CD8-positive, alpha-beta memory T cell (primary cell): ENCODE results near the gene PQBP1. TPM values are rescaled to one million over a fixed set of nuclear protein-coding genes. Genes with fewer than 3 reads are reported as not detected.

Experiments used
- CTCF ChIA-PET: fragments of 350-600 bp; sonication (Branson Sonifier 250); formaldehyde crosslinking; loops from one replicate; lab custom pipeline; 2021; ENCODE audit warnings: antibody characterized with exemption; lab: Charles Lee
- POLR2A ChIA-PET: fragments of 350-600 bp; sonication (Branson Sonifier 250); formaldehyde crosslinking; loops from one replicate; lab custom pipeline; 2021; ENCODE audit warnings: antibody characterized with exemption; lab: Charles Lee
- DNase-seq, 5 donors: peaks; one replicate each; pipeline versions ENCODE4 v3.0.0 to v3.0.0-alpha.2; 2020 to 2022; ENCODE audit warnings: mixed read lengths in 1 of 5
- H3K27ac ChIP-seq: one replicate; pipeline ENCODE4 v1.7.0; 2013; ENCODE audit warnings: low read depth, mild to moderate bottlenecking, low read length, moderate library complexity
- H3K27me3 ChIP-seq: 2 replicates; pipeline ENCODE4 v1.7.0; 2013; ENCODE audit warnings: low read length, mild to moderate bottlenecking; ENCODE audit not compliant: insufficient read depth, poor library complexity, severe bottlenecking
- H3K36me3 ChIP-seq: 2 replicates; pipeline ENCODE4 v1.7.0; 2013; ENCODE audit warnings: mild to moderate bottlenecking, low read length, moderate library complexity; ENCODE audit not compliant: insufficient read depth
- H3K4me1 ChIP-seq: 2 replicates; pipeline ENCODE4 v1.7.0; 2013; ENCODE audit warnings: mild to moderate bottlenecking, low read length, moderate library complexity; ENCODE audit not compliant: insufficient read depth
- H3K4me3 ChIP-seq: 2 replicates; pipeline ENCODE4 v1.7.0; 2013; ENCODE audit warnings: mild to moderate bottlenecking, low read length
- H3K9me3 ChIP-seq: 2 replicates; pipeline ENCODE4 v1.7.0; 2013; ENCODE audit warnings: mild to moderate bottlenecking, low read length
- H3K27ac Mint-ChIP-seq, 8 donors: one replicate each; pipeline ENCODE4 v1.8.0; 2020 to 2021; ENCODE audit warnings: mixed read lengths in 8 of 8, mild to moderate bottlenecking in 6 of 8, inconsistent platforms in 3 of 8, moderate library complexity in 3 of 8
- H3K27me3 Mint-ChIP-seq, 2 donors: one replicate each; pipeline ENCODE4 v1.8.0; 2020 to 2021; ENCODE audit warnings: mixed read lengths in 2 of 2, mild to moderate bottlenecking in 1 of 2, moderate library complexity in 1 of 2
- H3K36me3 Mint-ChIP-seq, 3 donors: one replicate each; pipeline ENCODE4 v1.8.0; 2020 to 2021; ENCODE audit warnings: mixed read lengths in 3 of 3, inconsistent platforms in 1 of 3, mild to moderate bottlenecking in 1 of 3
- H3K4me1 Mint-ChIP-seq, 3 donors: one replicate each; pipeline ENCODE4 v1.8.0; 2020 to 2021; ENCODE audit warnings: mixed read lengths in 3 of 3, inconsistent platforms in 1 of 3, mild to moderate bottlenecking in 1 of 3
- H3K4me3 Mint-ChIP-seq, 7 donors: one replicate each; pipeline ENCODE4 v1.8.0; 2020 to 2021; ENCODE audit warnings: mixed read lengths in 7 of 7, mild to moderate bottlenecking in 6 of 7, moderate library complexity in 4 of 7, inconsistent platforms in 2 of 7
- H3K9me3 Mint-ChIP-seq, 5 donors: one replicate each; pipeline ENCODE4 v1.8.0; 2020 to 2022; ENCODE audit warnings: mixed read lengths in 5 of 5, mild to moderate bottlenecking in 3 of 5, moderate library complexity in 2 of 5, inconsistent platforms in 1 of 5
- polyA plus RNA-seq: library from polyadenylated mRNA; unstranded; fragments of 300-500 nt; fragmentation: Illumina TruSeq; gene quantifications from one replicate; pipeline ENCODE4 v1.2.3, GENCODE V29; 2021
- total RNA-seq, 2 experiments: library from RNA; stranded (reverse); gene quantifications; one replicate each; pipeline ENCODE4 v1.2.3, GENCODE V29; 2021

The PQBP1 gene
- total and polyA plus RNA-seq, 3 experiments from 2014 or later: 83.5 to 106 (median 101) TPM

- H3K27ac ChIP-seq: peak within 1 kb of the TSS; percentile 95
- H3K27me3 ChIP-seq: no peaks in the 10 kb centered on the region
- no peaks in the 10 kb centered on the region for H3K9me3 ChIP-seq
- peak within 1 kb of the TSS; percentile 94 for H3K4me3 ChIP-seq
- peaks cover 52% of the 10 kb centered on the region for H3K4me1 ChIP-seq
- Mint-ChIP-seq H3K4me1 (peaks cover 62 to 78% (median 66%) of the 10 kb centered on the region in 3 donors), H3K27me3 (peaks cover 0 to 3% of the 10 kb centered on the region in 2 donors), H3K27ac (peak within 1 kb of the TSS; percentile 74 to 97 (median 94)), H3K9me3 (peaks cover 0 to 3% (median 0%) of the 10 kb centered on the region in 5 donors), H3K4me3 (peak within 1 kb of the TSS; percentile 95 to 98 (median 96)), H3K36me3 (peaks cover 11 to 66% (median 16%) of the 10 kb centered on the region in 3 donors)
- peak; percentile 83 to 96 (median 93) for DNase-seq
- POLR2A ChIA-PET: interaction anchor here (0.8 to 2.4 kb wide), 4 partner anchors 17 to 39 kb away, joined by 3 to 10 read pairs (median 8); partner anchors contain the start of genes OTUD5, PQBP1 and TIMM17B
- peaks cover 32% of the 10 kb centered on the region for H3K36me3 ChIP-seq
- CTCF ChIA-PET: interaction anchor here (1.5 to 2.5 kb wide), 2 partner anchors 18 to 39 kb away, joined by 4 to 10 read pairs; partner anchors contain the start of gene OTUD5
These were observed 21.1 kb downstream of the PQBP1 start, which contains the start of gene PIM2 for GRCh38 chrX:48918643-48919340. Gene PIM2 (minus strand): TSS chrX:48919024. CDS start chrX:48918834, 190 bp downstream.

- ChIA-PET POLR2A (interaction anchor here (0.8 to 2.4 kb wide), 6 partner anchors 17 to 39 kb away, joined by 3 to 10 read pairs (median 6); partner anchors contain the start of genes OTUD5, PQBP1 and TIMM17B), CTCF (interaction anchor here (1.5 to 2.5 kb wide), 2 partner anchors 18 to 38 kb away, joined by 4 to 10 read pairs; partner anchors contain the start of gene OTUD5)
- peak in 1 of 5 donors; percentile 65 for DNase-seq
- Mint-ChIP-seq H3K36me3 (peaks cover 12 to 66% (median 15%) of the 10 kb centered on the region in 3 donors), H3K4me3 (peak overlapping the region; percentile 95 to 98 (median 96)), H3K27ac (peak overlapping the region; percentile 74 to 96 (median 93)), H3K9me3 (peaks cover 0 to 3% (median 0%) of the 10 kb centered on the region in 5 donors), H3K27me3 (peaks cover 0 to 6% of the 10 kb centered on the region in 2 donors), H3K4me1 (peaks cover 62 to 78% (median 66%) of the 10 kb centered on the region in 3 donors)
- H3K4me1 ChIP-seq: peaks cover 52% of the 10 kb centered on the region
- peaks cover 26% of the 10 kb centered on the region for H3K36me3 ChIP-seq
- peak overlapping the region; percentile 90 for H3K4me3 ChIP-seq
- H3K9me3 ChIP-seq: no peaks in the 10 kb centered on the region
- peak overlapping the region; percentile 95 for H3K27ac ChIP-seq
- H3K27me3 ChIP-seq: no peaks in the 10 kb centered on the region
These were observed 21.7 kb downstream of the PQBP1 start for GRCh38 chrX:48919360-48919841.

GRCh38 chrX:48919947-48920717 lies 22.4 kb downstream of the PQBP1 start:
- H3K4me3 ChIP-seq: peak overlapping the region; percentile 90
- Mint-ChIP-seq H3K9me3 (peaks cover 0 to 3% (median 0%) of the 10 kb centered on the region in 5 donors), H3K27ac (peak overlapping the region; percentile 85 to 96 (median 93)), H3K4me1 (peaks cover 58 to 74% (median 61%) of the 10 kb centered on the region in 3 donors), H3K4me3 (peak overlapping the region; percentile 95 to 98 (median 96)), H3K27me3 (peaks cover 0 to 6% of the 10 kb centered on the region in 2 donors), H3K36me3 (peaks cover 10 to 62% (median 12%) of the 10 kb centered on the region in 3 donors)
- ChIA-PET POLR2A (interaction anchor here (0.8 to 2.4 kb wide), 6 partner anchors 16 to 38 kb away, joined by 3 to 10 read pairs (median 6); partner anchors contain the start of genes OTUD5, PQBP1 and TIMM17B), CTCF (interaction anchor here (2.5 kb wide), 1 partner anchor 17 kb away, joined by 10 read pairs; no protein-coding TSS in a partner anchor)
- H3K9me3 ChIP-seq: no peaks in the 10 kb centered on the region
- DNase-seq: peak in 3 of 5 donors; percentile 50 to 65 (median 52)
- H3K4me1 ChIP-seq: peaks cover 46% of the 10 kb centered on the region
- peaks cover 19% of the 10 kb centered on the region for H3K36me3 ChIP-seq
- no peaks in the 10 kb centered on the region for H3K27me3 ChIP-seq
- H3K27ac ChIP-seq: peak overlapping the region; percentile 95

- Histone ChIP-seq H3K27ac (peak overlapping the region; percentile 22), H3K4me3 (peak overlapping the region; percentile 90), H3K4me1 (peaks cover 40% of the 10 kb centered on the region), H3K36me3 (peaks cover 18% of the 10 kb centered on the region), H3K9me3 (no peaks in the 10 kb centered on the region), H3K27me3 (no peaks in the 10 kb centered on the region)
- Mint-ChIP-seq H3K27me3 (peaks cover 0 to 9% of the 10 kb centered on the region in 2 donors), H3K36me3 (peaks cover 10 to 63% (median 17%) of the 10 kb centered on the region in 3 donors), H3K4me3 (peak overlapping the region; percentile 95 to 98 (median 96)), H3K9me3 (peaks cover 0 to 3% (median 0%) of the 10 kb centered on the region in 5 donors), H3K4me1 (peaks cover 59 to 73% (median 60%) of the 10 kb centered on the region in 3 donors), H3K27ac (peak overlapping the region; percentile 85 to 96 (median 93))
- POLR2A ChIA-PET: interaction anchor here (1.3 to 2.4 kb wide), 2 partner anchors 34 to 37 kb away, joined by 3 to 10 read pairs; partner anchors contain the start of gene OTUD5
- DNase-seq: no peak
- CTCF ChIA-PET: interaction anchor here (2.5 kb wide), 1 partner anchor 16 kb away, joined by 10 read pairs; no protein-coding TSS in a partner anchor
These were observed 23.0 kb downstream of the PQBP1 start for GRCh38 chrX:48920718-48921104.

GRCh38 chrX:48923771-48924170 lies 26.0 kb downstream of the PQBP1 start:
- Mint-ChIP-seq H3K27ac (peak overlapping the region in 7 of 8 donors; percentile 78 to 89 (median 84)), H3K4me3 (peak overlapping the region in 2 of 7 donors; percentile 22 to 30), H3K36me3 (peaks cover 0 to 60% (median 14%) of the 10 kb centered on the region in 3 donors), H3K4me1 (peaks cover 45 to 71% (median 51%) of the 10 kb centered on the region in 3 donors), H3K9me3 (no peaks in the 10 kb centered on the region), H3K27me3 (peaks cover 0 to 6% of the 10 kb centered on the region in 2 donors)
- Histone ChIP-seq H3K27ac (no peak overlapping the region), H3K36me3 (peaks cover 14% of the 10 kb centered on the region), H3K9me3 (no peaks in the 10 kb centered on the region), H3K4me3 (no peak overlapping the region), H3K27me3 (no peaks in the 10 kb centered on the region), H3K4me1 (peaks cover 34% of the 10 kb centered on the region)
- DNase-seq: no peak
- ChIA-PET CTCF (no interaction called here), POLR2A (interaction anchor here (0.6 kb wide), 1 partner anchor 10 kb away, joined by 3 read pairs; no protein-coding TSS in a partner anchor)

GRCh38 chrX:48924270-48924669 lies 26.5 kb downstream of the PQBP1 start:
- Mint-ChIP-seq H3K4me3 (peak overlapping the region in 4 of 7 donors; percentile 17 to 30 (median 20)), H3K4me1 (peaks cover 45 to 69% (median 51%) of the 10 kb centered on the region in 3 donors)
- CTCF ChIA-PET: no interaction called here

GRCh38 chrX:48927123-48927522 lies 29.4 kb downstream of the PQBP1 start:
- Mint-ChIP-seq H3K4me3 (no peak overlapping the region), H3K27me3 (peaks cover 0 to 6% of the 10 kb centered on the region in 2 donors), H3K27ac (peak overlapping the region in 1 of 8 donors; percentile 50), H3K9me3 (no peaks in the 10 kb centered on the region), H3K36me3 (peaks cover 8 to 61% (median 16%) of the 10 kb centered on the region in 3 donors), H3K4me1 (peaks cover 21 to 40% (median 32%) of the 10 kb centered on the region in 3 donors)
- Histone ChIP-seq H3K36me3 (peaks cover 20% of the 10 kb centered on the region), H3K4me3 (no peak overlapping the region), H3K27me3 (no peaks in the 10 kb centered on the region), H3K9me3 (no peaks in the 10 kb centered on the region), H3K27ac (no peak overlapping the region), H3K4me1 (peaks cover 12% of the 10 kb centered on the region)
- ChIA-PET CTCF (interaction anchor here (1.0 to 1.5 kb wide), 2 partner anchors 13 to 19 kb away, joined by 3 read pairs; no protein-coding TSS in a partner anchor), POLR2A (no interaction called here)
- DNase-seq: no peak

More at GRCh38 chrX:48924270-48924669, 26.5 kb downstream of the PQBP1 start:
- Mint-ChIP-seq H3K27me3 (peaks cover 0 to 6% of the 10 kb centered on the region in 2 donors), H3K27ac (peak overlapping the region; percentile 77 to 89 (median 84)), H3K9me3 (no peaks in the 10 kb centered on the region), H3K36me3 (peaks cover 0 to 59% (median 14%) of the 10 kb centered on the region in 3 donors)
- Histone ChIP-seq H3K36me3 (peaks cover 14% of the 10 kb centered on the region), H3K4me3 (no peak overlapping the region), H3K27ac (no peak overlapping the region), H3K9me3 (no peaks in the 10 kb centered on the region), H3K4me1 (peaks cover 34% of the 10 kb centered on the region), H3K27me3 (no peaks in the 10 kb centered on the region)
- POLR2A ChIA-PET: no interaction called here
- no peak for DNase-seq
